HG03460 (cell line): ENCODE results near the gene PCIF1.
"Not testable (repeated sequence)": the region's sequence is repeated elsewhere in the genome, so short reads cannot be mapped to it uniquely, and the experiment has no call there.

Source experiments
- ATAC-seq: cut with Tn5 transposase; IDR thresholded peaks from one replicate; pipeline ENCODE4 v1.9.1; 2021; ENCODE audit not compliant: unreplicated experiment

PCIF1 gene

DNA sequence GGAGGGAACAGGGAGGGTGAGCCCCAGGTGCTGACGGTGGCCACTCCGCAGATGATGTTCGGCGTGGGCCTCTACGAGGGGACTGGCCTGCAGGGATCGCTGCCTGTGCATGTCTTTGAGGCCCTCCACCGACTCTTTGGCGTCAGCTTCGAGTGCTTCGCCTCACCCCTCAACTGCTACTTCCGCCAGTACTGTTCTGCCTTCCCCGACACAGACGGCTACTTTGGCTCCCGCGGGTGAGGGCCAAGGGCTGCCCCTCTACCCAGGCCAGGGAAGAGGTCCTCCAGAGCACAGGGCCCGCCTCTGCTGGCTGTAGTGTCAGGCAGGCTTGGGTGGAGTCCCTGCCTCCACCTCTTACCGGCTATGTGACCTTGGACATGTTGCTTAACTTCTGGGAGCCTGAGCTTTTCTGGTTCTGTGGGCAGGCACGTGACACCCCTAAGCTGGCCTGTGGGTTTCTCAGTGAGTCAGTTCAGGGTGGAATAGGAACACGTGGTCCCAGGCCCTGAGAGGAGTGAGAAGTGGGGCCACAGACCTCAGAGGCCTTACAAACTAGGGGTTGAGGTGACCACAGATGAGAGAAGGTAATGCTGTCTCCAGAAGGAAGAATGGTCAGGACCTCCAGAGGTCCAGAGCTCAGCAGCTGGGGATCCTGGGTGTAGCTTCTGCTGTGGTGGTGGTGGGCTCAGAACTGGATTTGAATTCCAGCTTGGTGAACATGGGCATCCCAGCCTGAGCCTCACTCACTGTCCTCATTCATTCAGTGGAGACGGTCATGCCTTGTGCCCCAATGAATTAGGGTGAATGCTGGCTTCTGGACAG, 11.9 kb downstream of the PCIF1 start:
- no peak for ATAC-seq

DNA sequence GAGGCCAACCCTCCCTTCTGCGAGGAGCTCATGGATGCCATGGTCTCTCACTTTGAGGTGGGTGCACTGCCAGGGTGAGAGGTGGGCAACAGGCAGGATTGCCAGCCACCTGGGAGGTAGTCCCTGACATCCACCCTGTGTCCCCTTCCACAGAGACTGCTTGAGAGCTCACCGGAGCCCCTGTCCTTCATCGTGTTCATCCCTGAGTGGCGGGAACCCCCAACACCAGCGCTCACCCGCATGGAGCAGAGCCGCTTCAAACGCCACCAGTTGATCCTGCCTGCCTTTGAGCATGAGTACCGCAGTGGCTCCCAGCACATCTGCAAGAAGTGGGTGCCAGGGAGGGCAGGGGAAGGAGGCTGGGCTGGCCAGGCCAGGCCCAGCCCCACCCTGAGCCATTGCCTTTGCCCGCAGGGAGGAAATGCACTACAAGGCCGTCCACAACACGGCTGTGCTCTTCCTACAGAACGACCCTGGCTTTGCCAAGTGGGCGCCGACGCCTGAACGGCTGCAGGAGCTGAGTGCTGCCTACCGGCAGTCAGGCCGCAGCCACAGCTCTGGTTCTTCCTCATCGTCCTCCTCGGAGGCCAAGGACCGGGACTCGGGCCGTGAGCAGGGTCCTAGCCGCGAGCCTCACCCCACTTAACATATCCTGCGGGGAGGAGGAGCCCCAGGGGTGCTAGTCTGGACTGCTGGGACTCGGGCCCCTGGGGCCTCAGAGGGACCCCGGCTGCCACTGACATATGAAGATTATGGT, 12.8 kb downstream of the PCIF1 start:
- no peak for ATAC-seq

DNA sequence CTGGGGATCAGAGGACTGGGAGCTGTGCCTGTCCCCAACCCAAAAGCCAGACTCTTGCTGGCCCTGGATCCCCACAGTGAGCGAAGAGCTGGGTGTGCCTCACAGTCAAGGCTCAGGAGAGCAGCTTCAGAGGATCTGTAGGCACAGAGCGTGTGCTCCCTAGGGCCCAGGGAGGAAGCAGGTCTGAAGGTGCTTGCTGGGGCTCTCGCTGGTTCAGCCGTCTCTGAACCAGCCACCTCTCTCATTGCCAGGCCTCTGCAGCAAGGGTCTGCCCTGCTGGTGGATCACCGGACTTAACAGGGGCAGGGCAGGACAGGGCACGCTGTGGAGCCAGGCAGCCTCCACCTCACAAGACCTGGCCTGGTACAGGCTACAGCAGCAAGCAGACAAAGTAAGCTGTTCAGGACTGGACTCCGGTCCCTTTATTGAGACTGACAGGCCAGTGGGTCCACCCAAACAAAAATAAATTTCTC, 13.8 kb downstream of the PCIF1 start:
- ATAC-seq: no peak

DNA sequence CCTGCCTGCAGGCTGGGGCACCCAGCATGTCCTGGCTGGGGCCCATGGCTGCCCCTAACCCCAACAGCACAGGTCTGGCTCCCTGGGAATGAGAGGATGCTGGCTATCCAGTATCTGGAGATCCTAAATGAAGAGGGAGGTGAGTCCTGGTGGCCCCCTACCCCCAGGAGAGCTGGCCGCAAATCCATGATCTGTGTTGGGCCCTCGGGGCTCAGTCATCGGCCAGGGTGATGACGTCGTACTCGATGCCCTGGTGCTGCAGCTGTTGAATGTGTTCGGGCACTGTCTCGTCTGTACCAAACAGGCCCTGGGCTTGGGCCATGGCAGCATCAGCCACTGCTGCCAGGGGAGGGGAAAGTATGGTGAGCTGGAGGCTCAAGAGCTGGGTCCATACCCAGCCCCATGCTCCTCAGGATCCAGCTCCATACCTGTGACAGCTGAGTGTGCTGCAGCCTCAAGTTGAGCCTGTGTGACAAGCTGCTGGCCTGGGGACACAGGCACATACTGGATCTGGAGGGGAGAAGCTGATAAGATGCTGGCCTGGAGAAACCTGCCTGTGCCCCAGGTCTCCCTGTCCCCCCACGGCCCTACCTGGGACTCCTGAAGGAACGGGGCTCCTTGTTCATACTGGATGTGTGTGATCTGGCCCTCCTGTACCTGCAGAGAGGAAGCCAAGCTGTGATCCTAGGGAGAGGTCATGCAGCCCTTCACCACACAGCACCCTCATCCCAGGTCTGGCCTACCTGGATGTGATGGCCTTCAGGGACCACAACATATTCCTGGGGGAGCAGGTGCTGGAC, 14.5 kb downstream of the PCIF1 start:
- ATAC-seq: no peak

DNA sequence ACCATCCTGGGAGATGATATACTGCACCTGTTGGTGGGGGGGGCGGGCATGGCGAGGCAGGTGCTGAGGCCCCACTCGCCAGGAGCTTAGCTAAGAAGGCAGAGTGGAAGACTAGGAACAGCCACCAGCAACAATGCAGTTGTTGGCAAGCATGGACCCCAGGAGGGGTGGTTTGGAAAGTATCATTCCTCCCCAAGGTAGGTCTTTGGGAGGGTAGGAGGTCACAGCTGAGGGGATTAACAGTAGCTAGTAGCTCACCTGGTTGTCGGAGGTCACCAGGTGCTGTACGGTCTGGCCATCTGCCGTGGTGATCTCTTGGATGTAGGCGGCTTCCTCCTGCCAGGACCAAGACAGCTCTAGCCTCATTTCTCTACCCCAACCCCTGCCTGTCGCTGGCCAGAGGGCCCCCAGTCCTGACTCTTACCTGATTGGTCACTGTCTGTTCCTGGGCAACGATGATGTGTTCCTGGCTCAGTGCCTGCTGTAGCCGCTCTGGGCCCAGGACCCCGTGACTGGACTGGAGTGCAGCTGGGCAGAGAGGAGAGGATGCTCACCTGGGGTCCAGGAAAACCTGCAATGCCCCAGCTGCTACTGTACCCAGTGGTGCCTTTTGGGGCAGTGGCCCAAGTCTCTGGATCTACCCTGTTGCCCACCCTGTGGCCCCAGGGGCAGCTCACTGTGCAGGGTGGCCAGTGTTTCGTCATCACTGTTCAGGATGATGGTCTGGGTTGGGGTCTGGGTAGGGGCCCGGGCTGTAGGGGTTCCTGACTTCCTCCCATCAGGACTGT, 15.3 kb downstream of the PCIF1 start:
- ATAC-seq: no peak

DNA sequence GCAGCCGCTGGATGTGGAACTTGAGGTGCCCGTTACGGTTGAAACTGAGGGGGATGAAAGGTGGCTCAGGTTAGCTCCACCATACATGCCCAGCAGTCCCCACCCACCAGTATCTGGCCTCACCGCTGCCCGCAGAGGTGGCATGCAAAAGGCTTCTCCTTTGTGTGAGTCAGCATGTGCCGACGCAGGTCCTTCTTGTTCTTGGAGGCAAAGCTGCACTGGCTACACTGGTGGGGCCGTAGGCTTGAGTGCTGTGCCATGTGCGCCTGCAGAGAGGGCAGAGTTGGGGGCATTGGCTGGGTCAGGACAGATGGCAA, 15.8 kb downstream of the PCIF1 start:
- ATAC-seq: no peak

DNA sequence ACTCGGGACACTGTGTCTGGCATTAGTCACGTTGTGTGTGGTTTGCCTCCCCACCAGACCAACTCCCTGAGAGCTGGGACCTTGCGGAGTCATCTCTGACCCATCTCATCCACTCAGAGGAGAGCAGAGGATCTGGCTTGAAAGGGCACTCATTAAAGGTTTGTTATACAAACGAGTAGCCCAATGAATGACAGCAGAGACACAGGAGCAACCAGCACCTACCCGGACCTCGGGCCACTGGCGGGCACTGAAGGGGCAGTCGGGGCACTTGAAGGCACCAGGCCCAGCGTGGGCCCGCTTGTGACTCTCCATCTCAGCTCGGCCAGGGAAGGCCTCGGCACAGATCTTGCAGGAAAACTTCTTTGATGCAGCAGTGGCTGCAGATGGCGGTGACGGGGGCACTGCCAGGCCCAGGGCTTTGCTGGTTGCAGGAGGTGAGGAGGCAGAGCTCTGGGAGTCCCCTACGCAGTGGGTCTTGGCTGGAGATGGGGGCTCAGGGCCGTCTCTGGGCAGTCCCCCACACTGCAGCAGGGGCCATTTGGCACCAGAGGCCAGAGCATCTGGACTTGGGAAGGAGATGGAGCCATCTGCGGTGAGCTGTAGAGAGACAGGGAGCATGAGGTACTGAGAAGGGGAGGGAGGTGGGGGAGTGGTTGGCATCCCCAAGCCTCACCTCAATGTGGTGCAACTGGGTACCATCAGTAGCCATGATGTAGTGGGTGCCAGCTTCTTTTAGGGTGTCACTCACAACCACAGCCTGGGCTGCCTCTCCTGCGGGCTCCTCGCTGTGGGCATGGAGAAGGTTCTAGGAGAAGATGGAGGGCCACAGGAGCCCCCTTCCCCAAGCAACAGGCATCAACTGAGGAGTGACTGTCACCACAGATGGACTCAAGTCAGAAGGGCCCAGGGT, 17.7 kb downstream of the PCIF1 start:
- ATAC-seq: no peak

DNA sequence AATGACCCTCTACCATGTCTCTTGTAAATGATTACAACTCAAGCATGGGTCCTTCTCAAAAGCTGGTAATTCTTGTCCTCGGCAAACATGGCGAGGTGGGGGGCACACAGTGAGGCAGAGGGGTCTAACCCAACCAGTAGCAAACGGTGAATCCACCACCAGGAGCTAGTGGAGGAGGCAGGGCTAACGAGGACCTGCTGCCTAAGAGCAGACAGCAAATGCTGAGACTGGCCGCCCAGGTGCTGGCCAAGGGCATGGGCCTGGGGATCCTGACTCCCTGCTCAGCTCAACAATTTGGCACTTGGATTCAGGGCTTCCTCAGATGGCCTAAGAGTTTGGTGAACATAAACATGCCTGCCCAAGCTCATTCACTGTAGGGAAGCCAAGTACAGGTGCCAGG, 18.4 kb downstream of the PCIF1 start:
- no peak for ATAC-seq

DNA sequence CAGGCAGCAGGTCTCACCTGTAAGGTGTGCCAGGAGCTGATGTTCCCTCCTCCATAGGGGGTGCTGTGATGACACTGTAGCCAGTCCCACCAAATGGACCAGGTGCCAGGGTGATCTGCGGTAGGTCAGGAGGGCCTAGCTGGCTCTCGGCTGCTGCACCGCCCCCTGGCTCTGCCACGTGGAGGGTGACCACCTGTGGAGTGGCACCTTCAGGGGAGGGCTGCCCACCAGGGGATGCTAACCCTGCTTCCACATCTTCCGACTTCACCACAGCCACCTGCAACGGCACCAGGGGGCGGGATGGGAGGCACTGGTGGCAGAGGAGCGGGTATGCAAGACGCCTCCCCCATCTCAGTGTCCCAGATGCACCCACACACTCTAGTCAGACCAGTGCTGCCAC, 19.2 kb downstream of the PCIF1 start:
- no peak for ATAC-seq

DNA sequence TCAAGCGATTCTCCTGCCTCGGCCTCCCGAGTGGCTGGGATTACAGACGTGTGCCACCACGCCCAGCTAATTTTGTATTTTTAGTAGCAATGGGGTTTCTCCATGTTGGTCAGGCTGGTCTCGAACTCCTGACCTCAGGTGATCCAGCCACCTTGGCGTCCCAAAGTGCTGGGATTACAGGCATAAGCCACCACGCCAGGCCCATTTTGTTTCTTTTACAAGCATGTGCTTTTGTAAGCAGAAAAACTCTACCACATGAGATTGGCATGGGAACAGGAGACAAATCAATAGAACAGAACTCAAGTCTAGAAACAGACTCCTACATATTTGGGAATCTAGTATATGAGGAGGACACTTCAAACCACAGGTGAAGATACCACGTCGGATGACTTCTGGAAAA, 21.8 kb downstream of the PCIF1 start:
- not testable (repeated sequence) for ATAC-seq

DNA sequence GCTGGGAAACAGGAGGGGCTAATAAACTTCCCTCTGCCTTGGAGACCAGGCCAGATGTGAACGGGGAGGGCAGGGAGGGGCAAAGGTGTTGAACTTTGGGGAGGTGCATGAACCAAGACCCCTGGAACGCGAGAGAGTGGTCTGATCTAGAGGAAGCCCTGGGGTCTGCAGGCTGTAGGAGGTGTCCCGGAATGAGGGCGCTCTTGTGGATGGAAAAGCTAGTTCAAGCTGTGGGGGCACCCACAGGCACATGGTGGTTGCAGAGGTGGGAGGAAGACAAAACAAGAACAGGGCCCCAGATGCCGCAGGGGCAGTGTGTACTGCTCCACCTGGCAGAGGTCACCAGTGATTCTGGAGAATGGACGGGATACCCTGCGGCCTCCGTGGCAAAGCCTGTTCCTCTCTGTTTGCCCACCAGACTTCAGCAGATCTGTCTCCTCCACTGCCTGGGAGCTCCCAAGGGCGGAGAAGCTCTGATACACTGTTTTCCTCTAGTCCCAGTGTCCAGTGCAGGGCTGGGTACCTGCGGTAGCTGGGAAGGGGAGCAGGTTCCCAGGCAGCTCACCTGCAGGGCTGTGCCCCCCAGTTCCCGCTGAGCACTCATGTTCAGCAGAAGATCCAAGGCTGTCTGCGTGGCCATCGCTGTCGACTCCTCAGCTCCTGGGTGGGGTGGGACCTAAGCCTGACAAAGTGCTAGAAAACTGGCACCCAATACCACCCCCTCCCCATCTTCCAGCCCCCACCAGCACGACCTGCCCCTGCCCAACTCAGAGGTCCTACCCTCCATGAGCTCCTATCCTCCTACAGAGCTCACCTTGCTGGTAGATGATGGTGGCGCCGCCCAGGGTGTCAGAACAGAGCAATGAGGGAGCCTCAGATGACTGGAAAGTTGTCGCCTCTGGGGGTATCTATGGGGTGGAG, 22.8 kb downstream of the PCIF1 start:
- no peak for ATAC-seq

DNA sequence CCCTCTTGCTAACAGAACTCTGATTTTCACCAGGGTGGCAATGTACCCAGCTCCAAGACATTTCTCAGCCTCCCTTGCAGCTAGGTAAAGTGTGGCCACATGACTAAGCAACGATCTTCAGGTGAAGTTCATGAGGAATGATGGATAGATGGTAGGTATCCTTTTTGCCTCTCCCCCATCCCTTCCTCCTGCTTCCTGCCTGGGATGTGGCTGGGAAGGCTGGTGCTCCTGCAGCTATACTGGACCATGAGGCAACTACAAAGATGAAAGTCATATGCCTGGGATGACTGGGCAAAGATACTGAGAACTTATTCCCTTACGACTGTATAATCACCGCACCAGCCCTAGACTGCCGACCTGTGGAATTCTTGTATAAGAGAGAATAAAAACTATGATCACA, 24.1 kb downstream of the PCIF1 start:
- ATAC-seq: no peak

DNA sequence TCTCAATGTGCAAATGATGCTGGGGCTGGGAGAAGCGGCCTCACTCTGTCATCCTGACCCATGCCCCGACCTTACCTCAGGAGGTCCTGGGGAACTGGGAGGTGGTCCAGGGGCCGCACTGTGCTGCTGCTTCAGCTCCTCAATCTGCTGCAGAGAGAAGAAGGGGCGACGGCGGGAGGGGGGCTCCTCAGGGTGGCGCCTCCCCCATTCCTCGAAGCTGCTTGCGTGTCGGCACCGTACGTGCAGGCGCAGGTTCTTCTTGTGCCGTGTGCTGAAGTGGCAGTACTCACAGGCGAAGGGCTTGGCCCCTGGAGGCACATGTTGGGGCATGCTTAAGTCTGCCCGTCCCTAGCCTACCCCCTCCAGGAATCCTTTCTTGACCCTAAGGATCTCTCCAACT, 24.6 kb downstream of the PCIF1 start:
- no peak for ATAC-seq

DNA sequence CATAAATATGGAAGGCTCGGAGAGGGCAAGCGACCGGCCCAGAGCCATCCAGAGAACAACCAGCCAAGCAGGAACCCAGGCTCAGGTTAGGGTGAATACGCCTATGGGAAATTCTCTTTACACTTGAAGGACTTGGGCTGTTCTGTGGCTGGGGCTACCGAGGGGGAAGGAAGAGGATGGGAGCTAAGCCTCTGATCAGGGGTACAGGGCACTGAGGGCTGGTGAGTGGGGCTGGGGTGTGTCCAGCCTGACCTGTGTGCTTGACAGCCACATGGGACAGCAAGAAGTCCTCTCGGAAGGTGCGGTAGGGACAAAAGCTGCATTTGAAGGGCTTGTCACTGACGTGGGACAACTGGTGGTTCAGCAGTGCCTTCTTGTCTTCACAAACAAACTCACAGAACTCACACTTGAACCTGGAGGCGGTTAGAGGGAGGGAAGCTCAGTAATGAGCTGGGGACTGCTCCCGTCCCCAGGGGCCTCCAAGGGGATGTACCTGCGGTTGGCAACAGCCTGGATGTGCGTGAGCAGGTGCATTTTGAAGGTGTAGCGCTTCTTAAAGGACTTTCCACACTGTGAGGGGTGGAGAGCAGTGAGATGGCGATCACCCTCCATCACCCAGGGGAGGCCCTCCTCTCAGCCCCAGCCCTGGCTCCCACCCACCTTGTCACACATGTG, 25.6 kb downstream of the PCIF1 start:
- ATAC-seq: no peak

DNA sequence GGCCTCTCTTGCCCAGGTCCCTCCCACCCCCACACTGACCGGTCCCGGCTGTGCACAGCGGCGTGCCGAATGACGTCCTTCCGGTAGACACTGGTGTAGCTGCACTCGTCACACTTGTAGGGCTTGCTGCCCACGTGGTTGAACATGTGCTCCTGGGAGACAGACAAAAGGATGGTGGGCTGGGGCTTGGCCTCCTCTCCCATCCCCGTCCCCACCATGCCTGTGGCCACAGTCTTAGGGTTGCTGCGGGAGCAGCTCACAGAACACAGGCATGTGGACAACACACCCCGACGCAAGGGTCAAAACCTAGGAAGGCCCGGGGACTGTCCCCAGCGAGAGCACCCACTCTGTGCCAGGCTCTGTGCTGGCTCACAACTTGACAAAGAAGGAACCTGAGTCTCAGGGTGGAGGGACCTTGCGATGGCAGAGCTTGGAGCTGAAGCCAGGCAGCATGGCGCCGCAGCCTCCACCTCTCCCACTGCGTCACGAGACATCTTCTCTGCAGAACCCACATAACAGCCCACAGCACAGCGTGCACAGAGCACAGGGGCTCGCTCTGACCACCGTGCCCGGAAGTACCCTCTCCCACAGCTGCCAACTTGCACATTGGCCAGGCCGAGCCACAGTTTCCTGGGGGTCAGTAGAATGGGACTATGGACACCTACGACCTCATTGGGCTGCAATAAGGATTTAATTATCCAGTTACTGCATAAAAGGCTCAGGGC, 27.7 kb downstream of the PCIF1 start:
- ATAC-seq: no peak

DNA sequence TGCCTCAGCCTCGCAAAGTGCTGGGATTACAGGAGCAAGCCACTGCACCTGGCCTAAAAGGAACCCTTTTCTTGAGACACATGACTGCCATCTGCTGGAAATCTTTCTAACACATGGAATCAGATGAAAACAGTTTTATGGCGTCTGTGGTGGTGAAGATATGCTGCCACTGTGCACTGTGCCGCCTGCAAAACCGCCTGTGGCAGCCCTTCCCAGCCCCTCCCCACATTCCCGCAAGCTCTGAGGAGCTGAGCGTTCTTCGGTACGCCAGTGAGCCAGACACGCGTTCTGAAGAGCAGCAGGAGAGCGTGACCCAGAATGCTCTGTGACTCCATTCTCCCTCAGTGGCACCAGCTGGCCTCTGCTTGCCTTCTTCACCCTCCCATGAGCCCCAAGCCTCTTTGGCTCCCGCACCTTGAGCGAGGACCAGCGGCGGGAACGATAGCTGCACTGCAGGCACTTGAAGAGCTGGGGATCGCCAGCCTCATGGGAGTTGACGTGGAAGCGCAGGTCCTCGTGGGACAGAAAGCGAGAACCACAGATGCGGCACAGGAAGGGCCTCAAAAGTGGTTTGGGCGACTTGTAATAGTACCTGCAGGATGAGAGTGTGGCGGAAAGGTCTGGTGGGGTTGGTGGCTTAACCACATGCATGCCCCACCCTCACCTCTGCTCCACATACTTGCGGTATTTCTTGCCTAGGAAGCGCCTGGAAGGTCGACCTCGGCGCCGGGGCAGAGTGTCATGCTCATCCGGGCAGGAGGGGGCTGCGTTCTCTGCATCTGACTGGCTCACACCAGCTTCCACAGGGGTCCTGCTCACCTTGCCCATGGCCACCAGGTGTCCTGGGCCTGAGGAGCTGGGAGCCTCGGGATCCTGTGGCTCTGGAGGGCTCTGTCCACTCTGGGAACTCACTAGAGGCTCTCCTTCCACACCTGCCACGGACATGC, 28.8 kb downstream of the PCIF1 start:
- no peak for ATAC-seq

DNA sequence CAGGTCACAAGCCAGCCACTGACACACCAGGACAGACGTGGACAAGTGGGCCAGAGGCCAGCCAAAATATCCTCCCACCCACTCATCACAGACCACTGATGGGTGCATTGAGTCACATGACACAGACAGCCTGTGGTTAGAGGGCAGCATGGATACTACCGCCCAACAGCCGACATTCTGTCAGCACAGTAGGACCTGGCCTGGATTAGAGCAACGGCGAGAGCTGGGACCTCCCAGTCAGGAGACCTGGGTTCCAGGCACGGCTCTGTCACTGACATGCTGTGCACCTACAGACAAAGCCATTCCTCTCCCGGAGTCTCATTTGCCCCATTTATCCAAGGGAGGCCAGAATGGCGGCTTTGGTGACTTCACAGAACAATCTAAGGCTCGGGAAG, 29.5 kb downstream of the PCIF1 start:
- ATAC-seq: no peak
